Non-pigmented ciliary epithelial cell (primary cell): ENCODE measurements around the gene IMMP2L.

Experiments
- DNase-seq: peaks from one replicate; pipeline ENCODE4 v3.0.0-alpha.2; 2010; ENCODE audit warnings: low read depth

The IMMP2L gene

GRCh38 chr7:111392294-111392693 is 170.0 kb downstream of the IMMP2L start:
- no peak for DNase-seq

- DNase-seq, result no peak
Measured at GRCh38 chr7:111390000-111390399, 172.3 kb downstream of the IMMP2L start.

- no peak for DNase-seq
Measured at GRCh38 chr7:111388912-111389311, 173.4 kb downstream of the IMMP2L start.

- no peak for DNase-seq
Measured at GRCh38 chr7:111388016-111388415, 174.3 kb downstream of the IMMP2L start.

GRCh38 chr7:111384065-111384891 is 178.0 kb downstream of the IMMP2L start:
- peak; percentile 18 for DNase-seq

- DNase-seq, result no peak
Measured at GRCh38 chr7:111383133-111383532, 179.2 kb downstream of the IMMP2L start.

- no peak for DNase-seq
Measured at GRCh38 chr7:111381590-111381989, 180.7 kb downstream of the IMMP2L start.

GRCh38 chr7:111380945-111381344 is 181.3 kb downstream of the IMMP2L start:
- DNase-seq, result no peak

GRCh38 chr7:111374027-111374426 is 188.3 kb downstream of the IMMP2L start:
- DNase-seq, result no peak

- DNase-seq, result no peak
Measured at GRCh38 chr7:111371437-111371836, 190.9 kb downstream of the IMMP2L start.

GRCh38 chr7:111370002-111370401 is 192.3 kb downstream of the IMMP2L start:
- DNase-seq, result no peak

- DNase-seq, result no peak
Measured at GRCh38 chr7:111368381-111369065, 193.8 kb downstream of the IMMP2L start.

GRCh38 chr7:111364413-111364812 is 197.9 kb downstream of the IMMP2L start:
- DNase-seq, result no peak

GRCh38 chr7:111363099-111363498 is 199.2 kb downstream of the IMMP2L start:
- DNase-seq, result no peak

GRCh38 chr7:111362506-111363054 is 199.7 kb downstream of the IMMP2L start:
- DNase-seq, result no peak

GRCh38 chr7:111358915-111359314 is 203.4 kb downstream of the IMMP2L start:
- DNase-seq, result no peak

- no peak for DNase-seq
Measured at GRCh38 chr7:111357691-111358090, 204.6 kb downstream of the IMMP2L start.

GRCh38 chr7:111356941-111357340 is 205.4 kb downstream of the IMMP2L start:
- DNase-seq, result no peak

GRCh38 chr7:111352319-111352718 is 210.0 kb downstream of the IMMP2L start:
- DNase-seq, result no peak

GRCh38 chr7:111346219-111346618 is 216.1 kb downstream of the IMMP2L start:
- no peak for DNase-seq

GRCh38 chr7:111343017-111343416 is 219.3 kb downstream of the IMMP2L start:
- no peak for DNase-seq

- DNase-seq, result no peak
Measured at GRCh38 chr7:111339006-111339405, 223.3 kb downstream of the IMMP2L start.

- no peak for DNase-seq
Measured at GRCh38 chr7:111333010-111333409, 229.3 kb downstream of the IMMP2L start.
